RPMI7951 (cell line): ENCODE measurements around the gene FADS1. TPM values are rescaled to one million over a fixed set of nuclear protein-coding genes. Genes with fewer than 3 reads are reported as not detected.

ENCODE experiments used
- DNase-seq: peaks from one replicate; pipeline ENCODE4 v3.0.0-alpha.2; 2012; ENCODE audit warnings: low read depth
- total RNA-seq: library from RNA; depleted of rRNA; stranded (reverse); fragments of >200 nt; shearing (Covaris generic); gene quantifications from 2 replicates; pipeline ENCODE4 v1.2.3, GENCODE V29; 2014

Gene FADS1
- total RNA-seq, 1 experiment from 2014 or later: 50.6 TPM

GRCh38 chr11:61795876-61796526 lies 20.8 kb downstream of the FADS1 start:
- no peak for DNase-seq

DNA sequence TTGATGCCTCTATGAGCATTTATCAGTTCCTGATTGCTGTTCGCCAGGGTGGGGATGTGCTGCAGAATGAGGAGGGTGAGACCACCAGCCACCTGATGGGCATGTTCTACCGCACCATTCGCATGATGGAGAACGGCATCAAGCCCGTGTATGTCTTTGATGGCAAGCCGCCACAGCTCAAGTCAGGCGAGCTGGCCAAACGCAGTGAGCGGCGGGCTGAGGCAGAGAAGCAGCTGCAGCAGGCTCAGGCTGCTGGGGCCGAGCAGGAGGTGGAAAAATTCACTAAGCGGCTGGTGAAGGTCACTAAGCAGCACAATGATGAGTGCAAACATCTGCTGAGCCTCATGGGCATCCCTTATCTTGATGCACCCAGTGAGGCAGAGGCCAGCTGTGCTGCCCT lies 21.3 kb downstream of the FADS1 start:
- DNase-seq: no peak

GRCh38 chr11:61794579-61794978 lies 22.2 kb downstream of the FADS1 start:
- DNase-seq: no peak

- peak; percentile 14 for DNase-seq
These were observed 23.0 kb downstream of the FADS1 start for GRCh38 chr11:61793829-61794204.

GRCh38 chr11:61793083-61793828 lies 23.5 kb downstream of the FADS1 start:
- DNase-seq: no peak

- DNase-seq: peak; percentile 93
These were observed 24.3 kb downstream of the FADS1 start, which contains the start of the genes FEN1 and TMEM258 for GRCh38 chr11:61792310-61793082. Gene FEN1, plus strand, starts transcription at chr11:61792911. Its CDS starts 2,451 bp downstream, at chr11:61795362. Gene TMEM258, minus strand, starts transcription at chr11:61792599. Its CDS starts 41 bp downstream, at chr11:61792558.

GRCh38 chr11:61791737-61792309 lies 25.0 kb downstream of the FADS1 start:
- DNase-seq: peak; percentile 88

DNA sequence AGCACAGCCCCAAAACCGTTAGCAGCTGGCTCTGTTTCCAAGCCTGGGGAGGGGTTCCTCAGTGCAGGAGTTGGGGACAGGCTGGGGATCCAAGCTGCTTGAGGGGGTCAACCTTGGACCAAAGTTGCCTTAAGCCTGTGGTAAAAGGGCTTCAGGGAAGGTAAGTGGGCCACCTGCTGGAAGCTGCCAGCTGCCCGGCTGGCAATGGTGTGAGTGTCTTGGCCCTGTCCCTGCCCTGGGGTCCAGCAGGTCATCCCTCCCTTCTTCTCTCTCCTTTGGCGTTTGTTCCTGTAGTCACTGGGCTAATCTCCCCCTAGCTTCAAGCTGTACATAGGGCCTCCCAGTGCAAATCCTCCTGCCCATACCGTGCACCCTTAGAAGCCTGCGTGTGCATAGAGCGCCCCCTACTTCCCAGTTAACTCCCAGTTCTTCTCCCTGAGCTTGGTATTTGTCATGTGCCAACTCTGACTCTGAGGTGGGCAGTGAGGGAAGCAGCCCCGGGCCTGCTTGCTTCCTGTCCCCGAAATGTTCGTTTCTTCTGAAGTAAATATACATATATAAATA lies 28.8 kb downstream of the FADS1 start:
- DNase-seq: peak; percentile 12

DNA sequence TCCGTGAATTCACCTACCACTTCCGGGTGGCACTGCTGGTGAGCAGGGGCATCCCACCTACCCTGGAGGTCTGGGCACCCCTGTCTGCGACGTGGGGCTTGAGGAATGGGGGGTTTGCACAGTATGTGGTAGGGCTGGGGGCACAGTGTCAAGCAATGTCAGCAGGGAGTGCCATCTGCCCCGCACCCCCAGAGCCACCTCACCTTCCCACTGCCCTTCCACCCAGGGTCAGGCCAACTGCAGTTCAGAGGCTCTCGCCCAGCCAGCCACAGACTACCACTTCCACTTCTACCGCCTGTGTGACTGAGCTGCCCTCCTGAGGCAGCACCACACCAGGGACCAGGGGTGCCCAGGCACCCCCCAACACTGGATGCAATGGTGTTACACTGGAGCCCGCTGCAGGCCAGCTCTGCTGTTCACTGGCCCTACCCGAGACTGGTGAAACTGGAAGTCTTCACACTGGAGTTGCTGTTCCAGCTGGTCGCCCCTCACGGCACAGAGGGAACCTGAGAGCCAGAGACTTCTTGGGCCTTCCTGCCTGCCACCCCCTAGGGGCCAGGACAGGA lies 30.9 kb downstream of the FADS1 start:
- no peak for DNase-seq

- no peak for DNase-seq
These were observed 32.3 kb downstream of the FADS1 start for GRCh38 chr11:61784506-61784805.

GRCh38 chr11:61783717-61784505 lies 32.9 kb downstream of the FADS1 start:
- DNase-seq: no peak

DNA sequence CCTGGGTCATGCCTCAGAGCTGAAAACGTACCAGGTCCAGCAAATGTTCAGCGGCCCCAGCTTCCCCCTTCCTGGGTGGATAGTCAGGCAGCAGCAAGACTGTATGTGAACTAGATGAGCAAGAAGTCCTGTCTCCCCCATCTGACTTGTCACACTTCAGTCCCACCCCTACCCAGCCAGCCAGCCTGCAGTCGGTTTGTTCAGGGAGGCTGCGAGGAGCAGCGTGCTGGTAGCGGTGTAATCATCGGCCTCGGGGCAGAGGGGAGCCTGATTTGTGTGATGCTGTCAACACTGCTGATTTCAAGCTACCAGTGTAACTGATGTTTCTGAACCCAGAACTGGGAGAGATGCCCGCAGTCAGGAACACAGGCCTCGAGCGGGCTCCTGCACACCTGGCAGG lies 34.0 kb downstream of the FADS1 start:
- no peak for DNase-seq

DNA sequence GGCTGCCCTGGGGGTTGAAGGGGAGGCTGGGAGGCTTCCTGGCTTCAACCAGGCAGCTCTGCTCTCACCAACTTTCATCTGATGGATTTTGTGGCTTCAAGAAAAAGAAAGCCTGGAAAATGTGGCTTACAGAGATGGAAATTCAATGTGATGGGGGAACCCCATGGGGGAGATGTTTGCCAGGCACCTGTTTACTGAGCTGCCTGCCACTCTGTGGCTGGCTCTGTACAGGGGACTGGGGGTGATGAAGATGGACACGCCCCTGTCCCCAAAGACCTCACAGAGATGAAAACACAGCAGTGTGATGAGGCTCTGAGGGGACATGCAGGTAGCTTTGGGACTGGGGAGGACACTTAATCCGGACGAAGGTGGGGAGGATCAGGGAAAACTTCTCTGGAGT lies 34.5 kb downstream of the FADS1 start:
- DNase-seq: no peak

DNA sequence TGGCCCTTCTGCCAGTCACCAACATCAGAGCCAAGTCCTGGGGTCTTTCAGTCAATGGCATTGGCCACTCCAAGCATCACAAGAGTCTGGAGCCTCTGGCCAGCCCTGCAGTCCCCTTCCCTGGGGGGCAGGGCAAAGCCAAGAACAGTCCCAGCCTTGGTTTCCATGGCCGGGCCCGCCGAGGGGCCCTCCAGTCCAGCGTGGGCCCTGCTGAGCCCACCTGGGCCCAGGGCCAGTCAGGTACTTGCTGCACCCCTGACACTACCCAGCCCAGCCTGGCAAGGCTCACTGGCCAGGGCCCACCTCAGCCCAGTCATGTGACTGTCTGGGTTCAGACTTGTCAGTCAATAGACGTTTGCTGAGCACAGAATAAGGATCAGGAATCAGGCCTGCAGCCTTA lies 35.2 kb downstream of the FADS1 start:
- DNase-seq: no peak

- no peak for DNase-seq
These were observed 36.1 kb downstream of the FADS1 start for GRCh38 chr11:61780581-61781162.

DNA sequence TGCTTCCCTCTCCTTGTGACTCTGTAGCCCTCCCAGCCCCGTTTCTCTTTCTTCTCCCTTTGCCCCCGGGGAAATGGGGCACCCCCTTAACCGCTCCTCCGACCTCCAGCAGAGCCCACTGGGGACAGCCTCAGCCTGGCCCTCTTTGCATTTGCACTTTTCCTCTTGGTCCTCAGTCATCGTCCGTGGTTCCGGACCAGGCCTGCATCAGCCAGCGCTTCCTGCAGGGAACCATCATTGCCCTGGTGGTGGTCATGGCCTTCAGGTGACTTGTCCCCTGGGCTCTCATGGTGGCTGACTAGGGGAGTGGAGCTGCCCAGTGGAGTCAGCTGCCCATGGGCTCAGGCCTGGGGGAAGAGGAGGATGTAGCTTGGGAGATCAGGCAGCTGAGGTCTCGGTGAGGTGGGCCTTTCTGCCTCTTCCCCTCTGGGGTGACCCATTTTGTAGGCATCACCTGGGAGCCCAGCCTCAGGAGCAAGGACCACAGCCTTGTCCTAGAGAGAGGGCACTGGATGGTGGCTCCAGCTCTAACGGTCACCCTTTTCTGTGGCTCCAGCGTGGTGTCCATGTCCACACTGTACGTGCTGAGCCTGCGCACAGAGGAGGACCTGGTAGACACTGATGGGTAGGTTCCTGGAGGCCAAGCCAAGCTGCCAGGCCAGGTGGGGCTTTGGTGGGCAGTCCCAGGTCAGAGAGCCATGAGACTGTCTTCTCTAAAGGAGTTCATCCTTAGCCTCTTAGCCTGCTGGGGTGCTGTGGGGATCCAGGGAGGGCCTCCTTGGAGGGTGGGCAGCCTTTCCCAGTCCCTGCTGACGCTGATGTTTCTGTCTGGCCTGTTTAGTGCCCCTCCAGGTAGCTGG lies 36.9 kb downstream of the FADS1 start:
- DNase-seq: no peak

DNA sequence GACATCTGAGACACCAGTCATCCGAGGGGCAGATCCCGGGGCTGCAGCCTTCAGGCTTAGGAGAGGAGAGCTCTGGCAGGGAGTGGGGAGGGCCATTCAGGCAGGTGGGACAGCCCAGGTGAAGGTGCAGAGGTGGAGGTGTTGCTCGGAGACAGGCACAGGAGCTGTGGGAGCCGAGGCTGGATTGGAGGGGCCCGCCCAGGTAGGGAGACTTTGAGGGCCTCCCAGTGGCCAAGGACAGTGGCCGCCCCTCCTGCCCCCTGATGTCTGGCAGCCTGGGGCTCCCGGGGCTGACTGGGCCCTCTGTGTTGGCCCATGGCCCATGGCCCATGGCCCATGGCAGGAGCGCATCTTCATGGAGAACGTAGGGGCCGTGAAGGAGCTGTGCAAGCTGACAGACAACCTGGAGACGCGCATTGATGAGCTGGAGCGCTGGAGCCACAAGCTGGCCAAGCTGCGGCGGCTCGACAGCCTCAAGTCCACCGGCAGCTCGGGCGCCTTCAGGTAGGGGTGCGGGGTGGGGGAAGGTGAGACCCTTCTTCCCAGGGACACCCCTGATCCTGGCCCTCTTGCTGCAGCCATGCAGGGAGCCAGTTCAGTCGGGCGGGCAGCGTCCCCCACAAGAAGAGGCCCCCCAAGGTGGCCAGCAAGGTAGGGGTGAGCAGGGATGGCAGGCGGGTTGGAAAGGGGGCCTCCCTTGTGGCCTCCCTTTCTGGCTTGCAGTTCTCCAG lies 37.7 kb downstream of the FADS1 start:
- no peak for DNase-seq

DNA sequence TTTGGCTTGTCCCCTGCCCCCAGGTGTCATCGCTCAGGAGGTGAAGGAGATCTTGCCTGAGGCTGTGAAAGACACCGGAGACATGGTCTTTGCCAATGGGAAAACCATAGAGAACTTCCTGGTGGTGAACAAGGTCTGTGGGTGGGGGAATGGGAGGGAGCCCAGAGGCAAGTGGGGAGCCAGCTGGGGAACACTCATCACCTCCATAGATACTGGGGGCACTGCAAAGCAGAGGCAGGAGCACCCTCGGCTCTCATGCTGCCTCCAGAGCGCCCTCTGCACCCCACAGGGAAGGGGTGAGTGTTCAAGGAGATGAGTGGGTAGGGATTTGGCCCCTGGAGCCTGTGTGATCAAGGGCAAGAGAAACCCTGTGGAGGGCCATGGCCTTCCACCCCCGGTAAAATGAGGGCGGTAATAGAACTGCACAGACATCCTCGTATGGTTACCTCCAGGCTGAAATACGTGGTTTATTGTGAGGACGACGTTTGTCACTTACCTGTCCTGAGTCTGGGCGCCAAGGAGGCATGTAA lies 38.4 kb downstream of the FADS1 start:
- DNase-seq: no peak
